GM19455 (cell line): ENCODE results near the gene CCDC13.
"Not testable (repeated sequence)": the region's sequence is repeated elsewhere in the genome, so short reads cannot be mapped to it uniquely, and the experiment has no call there.

Experiments
- ATAC-seq: cut with Tn5 transposase; IDR thresholded peaks from one replicate; pipeline ENCODE4 v1.9.1; 2021; ENCODE audit not compliant: unreplicated experiment

CCDC13 gene, protein sequence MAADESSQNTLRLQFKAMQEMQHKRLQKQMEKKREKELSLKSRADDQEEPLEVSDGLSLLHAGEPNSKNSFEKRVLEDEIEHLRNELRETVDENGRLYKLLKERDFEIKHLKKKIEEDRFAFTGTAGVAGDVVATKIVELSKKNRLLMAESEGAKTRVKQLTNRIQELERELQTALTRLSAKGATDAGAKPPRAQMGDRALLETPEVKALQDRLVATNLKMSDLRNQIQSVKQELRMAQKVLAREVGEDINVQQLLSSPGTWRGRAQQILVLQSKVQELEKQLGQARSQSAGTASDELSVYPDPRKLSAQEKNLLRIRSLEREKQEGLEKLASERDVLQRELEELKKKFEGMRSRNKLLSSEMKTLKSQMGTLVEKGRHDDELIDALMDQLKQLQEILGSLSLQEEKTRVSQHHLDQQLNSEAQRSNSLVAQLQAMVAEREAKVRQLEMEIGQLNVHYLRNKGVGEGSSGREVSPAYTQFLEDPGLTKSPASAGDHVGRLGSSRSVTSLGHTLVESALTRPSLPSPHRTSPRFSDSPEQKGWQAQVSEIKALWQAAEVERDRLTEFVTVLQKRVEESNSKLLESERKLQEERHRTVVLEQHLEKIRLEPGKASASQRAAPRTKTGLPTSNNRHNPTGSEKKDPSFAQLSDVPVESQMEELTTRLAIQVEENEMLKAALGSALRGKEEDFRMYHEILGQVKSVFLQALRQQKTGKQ

DNA sequence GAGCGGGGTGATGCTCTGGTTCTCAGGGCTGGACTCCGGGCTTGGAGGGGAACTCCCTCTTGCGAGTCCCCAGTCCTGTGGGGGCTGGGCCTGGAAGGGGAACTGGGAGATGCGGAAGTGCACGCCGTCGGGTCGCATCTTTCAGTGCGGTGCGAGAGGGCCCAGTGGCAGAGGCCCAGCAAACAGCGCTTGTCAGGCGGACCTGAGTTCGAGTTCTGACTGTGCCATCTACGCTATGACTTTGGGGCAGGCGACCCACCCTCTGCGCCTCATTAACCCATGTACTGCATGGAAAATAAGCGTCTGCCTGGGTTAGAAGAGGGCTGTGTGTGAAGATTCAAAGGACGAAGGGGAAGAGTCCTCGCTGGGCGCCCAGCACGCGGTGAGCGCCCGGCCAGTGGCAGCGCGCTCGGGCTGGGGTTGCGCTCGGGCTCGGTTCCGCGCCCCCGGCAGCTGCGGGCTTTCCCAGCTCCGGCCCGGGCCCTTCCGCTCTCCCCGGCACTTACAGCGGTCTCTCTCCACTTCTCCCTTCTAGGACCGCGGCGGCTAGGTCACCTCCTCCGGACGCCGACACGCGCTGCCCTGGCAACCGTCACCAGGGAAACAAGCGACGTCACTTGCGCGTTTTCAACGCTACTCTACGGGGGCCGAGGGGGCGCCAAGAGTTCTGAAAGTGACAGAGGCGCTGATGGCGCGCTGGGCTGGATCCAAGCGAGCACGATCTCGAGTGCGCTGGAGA lies at the start of gene CCDC13:
Gene CCDC13, minus strand, starts transcription at position 584 of the 739 bp plus-strand sequence. CDS start 14,908 bp downstream, outside the sequence.
- peak; percentile 97 for ATAC-seq

DNA sequence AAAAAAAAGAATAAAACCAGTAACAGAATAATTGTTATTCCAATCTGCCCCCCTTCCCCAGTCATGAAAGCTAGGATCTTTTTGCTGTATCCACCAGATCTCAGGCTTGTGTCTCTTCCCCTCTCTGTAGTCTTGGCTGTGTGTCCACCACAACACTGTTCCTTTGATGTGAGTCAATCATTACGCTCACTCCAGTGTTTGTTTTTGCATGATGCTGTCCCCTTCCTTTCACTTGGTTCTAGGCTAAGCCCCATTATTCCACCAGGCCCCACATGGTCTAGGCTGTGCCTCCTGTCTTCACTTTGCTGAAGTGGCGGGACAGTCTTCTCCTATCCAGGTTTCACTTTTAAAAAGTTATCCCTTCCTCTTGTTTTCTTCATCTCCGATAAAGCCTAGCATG lies 49.8 kb upstream of the CCDC13 start:
- ATAC-seq = no peak

DNA sequence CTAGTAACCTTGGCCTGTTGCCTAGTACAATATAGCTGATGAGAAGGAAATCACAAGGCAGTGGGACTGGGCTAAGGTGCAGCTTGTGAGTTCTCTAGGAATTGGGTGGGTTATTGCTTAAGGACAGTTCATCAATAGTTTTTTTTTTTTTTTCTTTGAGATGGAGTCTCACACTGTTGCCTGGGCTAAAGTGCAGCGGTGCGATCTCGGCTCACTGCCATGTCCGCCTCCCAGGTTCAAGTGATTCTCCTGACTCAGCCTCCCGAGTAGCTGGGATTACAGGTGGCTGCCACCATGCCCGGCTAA lies 47.6 kb upstream of the CCDC13 start:
- no peak for ATAC-seq

DNA sequence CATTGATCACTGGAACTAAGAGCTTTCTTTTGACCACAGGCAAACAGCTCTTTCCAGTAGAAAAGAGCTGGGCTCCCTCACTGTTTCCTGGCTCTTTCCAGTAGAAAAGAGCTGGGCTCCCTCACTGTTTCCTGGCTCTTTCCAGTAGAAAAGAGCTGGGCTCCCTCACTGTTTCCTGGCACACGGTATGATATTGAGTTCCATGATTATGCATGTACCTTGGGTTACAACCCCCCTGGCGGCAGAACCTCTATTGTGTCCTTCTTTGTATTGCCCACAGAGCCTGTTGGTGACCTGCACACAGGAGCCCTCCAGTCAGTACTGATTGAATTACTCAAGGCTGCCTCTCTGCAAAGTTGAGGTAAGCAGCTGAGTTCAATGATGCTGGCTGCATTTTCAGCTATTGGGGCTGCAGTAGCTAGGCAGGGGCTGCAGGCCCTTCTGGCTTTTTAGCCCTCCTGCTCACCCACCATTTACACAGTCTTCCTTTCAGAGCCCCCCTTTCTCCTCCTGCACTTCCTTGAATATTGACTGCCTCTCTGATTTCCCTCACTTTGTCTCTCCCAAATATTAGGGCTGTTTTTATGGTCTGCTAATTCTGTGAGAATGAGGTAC lies 46.4 kb upstream of the CCDC13 start:
- no peak for ATAC-seq

DNA sequence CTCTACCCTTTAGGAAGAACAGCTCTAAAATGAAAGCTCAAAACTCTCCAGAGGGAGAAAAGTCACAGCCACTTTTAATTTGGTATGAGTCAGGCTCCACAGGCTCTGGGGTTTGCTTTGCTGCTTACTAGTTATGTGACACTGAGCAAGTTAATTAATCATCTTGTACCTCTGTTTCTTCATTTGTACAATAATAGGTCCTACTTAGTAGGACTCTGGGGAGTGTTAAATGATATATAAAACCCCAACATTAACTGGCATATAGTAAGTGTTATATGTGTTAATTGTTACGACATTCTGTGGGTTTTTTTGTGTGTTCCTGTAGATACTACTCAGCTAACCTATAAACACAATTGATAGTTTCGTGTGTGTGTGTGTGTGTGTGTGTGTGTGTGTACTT lies 42.8 kb upstream of the CCDC13 start:
- ATAC-seq = no peak

DNA sequence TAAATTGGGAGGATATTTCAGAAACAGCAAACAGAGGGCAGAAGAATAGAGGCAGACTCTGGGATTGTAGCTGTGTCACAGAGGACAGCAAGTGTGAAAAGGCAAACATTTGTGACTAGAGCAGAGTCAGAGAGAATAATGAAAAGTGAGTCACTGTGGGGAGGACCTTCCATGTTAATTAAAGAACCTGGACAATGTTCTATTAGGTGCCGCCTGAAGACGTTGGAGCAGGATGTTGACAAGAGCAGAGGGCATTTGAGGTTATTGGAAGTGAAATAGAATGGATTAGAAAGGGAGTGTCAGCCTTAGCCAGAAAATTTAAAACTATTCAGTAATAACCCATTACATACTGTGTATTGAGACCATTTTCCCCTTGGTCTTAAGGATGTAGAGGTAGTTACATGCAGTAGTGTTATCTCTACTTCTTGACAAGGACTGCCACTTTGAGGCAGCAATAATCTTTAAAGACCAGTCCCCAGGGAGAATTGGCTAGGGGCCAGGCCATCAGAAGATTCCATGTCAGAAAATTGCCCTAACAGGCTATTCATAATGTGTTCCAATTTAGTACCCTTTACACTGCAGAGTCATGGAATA lies 42.0 kb upstream of the CCDC13 start:
- no peak for ATAC-seq

DNA sequence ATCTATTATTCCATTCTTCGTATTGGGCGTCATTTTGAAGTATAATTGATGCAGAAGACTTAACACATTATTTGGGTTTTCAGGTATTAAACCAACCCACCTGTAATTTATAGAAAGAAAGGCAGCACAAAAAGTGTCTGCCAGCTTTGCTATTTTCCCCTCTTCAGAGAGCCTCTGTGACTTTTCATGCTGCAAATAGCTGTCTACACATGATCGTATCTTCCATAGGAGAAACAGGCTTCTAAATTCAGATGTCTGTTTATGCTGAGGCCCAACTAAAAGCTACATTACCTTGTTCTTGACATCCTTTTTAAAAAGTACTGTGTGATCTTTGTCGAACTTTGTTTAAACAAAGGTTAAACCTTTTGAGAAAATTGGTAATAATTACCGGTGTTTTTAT lies 41.2 kb upstream of the CCDC13 start:
- ATAC-seq = no peak

DNA sequence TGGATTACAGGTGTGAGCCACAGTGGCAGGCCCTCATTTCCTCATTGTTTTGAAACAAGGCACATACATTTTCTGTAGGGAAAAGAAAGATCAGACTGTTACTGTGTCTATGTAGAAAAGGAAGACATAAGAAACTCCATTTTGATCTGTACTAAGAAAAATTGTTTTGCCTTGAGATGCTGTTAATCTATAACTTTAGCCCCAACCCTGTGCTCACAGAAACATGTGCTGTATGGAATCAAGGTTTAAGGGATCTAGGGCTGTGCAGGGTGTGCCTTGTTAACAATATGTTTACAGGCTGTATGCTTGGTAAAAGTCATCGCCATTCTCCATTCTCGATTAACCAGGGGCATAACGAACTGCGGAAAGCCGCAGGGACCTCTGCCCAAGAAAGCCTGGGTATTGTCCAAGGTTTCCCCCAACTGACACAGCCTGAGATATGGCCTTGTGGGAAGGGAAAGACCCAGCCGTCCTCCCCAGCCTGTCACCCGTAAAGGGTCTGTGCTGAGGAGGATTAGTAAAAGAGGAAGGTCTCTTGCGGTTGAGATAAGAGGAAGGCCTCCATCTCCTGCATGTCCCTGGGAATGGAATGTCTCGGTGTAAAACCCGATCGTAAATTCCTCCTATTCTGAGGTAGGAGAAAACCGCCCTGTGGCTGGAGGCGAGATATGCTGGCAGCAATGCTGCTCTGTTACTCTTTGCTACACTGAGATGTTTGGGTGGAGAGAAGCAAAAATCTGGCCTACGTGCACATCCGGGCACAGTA lies 38.2 kb upstream of the CCDC13 start:
- not testable (repeated sequence) for ATAC-seq

DNA sequence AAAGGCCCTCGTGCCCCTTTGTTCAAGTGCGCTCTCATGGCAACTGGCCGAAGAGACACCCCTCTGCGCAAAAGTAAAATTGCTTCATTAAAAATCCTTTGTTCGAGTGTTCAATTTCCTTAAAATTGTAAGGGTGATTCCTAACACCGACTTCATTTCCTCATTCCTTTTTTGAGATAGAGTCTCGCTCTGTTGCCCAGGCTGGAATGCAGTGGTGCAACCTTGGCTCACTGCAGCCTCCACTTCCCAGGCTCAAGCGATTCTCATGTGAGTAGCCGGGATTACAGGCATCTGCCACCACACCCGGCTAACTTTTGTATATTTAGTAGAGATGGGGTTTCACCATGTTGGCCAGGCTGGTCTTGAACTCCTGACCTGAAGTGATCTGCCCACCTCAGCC lies 37.7 kb upstream of the CCDC13 start:
- not testable (repeated sequence) for ATAC-seq

DNA sequence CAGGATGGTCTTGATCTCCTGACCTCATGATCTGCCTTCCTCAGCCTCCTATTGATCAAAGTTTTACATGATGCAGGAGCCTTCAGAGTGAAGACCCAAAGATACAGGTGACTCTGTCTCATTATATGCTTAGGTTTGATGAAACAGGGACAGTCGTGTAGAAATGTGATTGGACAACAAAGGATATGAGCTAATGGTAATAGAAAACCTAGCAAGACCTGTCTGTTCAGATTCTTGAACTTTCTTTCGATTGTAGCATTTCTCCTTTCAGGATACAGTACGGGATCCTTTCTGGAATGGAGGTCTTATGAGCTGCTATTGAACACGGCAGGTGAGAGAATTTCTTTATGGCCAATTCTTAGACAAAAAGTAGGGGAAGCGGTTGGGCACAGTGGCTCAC lies 36.1 kb upstream of the CCDC13 start, which contains the start of gene ACKR2:
Gene ACKR2, plus strand, starts transcription at position 244 of the 400 bp plus-strand sequence. CDS start 55,058 bp downstream, outside the sequence.
- ATAC-seq = no peak

DNA sequence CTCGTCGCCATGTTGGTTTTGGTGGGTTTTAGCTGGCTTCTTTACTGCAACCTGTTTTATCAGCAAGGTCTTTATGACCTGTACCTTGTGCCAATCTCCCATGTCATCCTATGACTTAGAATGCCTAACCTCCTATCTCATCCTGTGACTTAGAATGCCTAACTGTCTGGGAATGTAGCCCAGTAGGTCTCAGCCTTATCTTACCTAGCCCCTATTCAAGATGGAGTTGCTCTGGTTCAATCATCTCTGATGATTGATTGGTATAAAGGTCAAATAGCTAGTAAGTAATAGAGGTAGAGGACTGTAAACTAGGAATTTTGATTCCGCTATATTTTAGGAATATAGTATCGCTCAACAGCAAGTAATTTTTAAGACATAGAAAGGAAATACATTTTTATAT lies 34.9 kb upstream of the CCDC13 start:
- ATAC-seq = no peak

DNA sequence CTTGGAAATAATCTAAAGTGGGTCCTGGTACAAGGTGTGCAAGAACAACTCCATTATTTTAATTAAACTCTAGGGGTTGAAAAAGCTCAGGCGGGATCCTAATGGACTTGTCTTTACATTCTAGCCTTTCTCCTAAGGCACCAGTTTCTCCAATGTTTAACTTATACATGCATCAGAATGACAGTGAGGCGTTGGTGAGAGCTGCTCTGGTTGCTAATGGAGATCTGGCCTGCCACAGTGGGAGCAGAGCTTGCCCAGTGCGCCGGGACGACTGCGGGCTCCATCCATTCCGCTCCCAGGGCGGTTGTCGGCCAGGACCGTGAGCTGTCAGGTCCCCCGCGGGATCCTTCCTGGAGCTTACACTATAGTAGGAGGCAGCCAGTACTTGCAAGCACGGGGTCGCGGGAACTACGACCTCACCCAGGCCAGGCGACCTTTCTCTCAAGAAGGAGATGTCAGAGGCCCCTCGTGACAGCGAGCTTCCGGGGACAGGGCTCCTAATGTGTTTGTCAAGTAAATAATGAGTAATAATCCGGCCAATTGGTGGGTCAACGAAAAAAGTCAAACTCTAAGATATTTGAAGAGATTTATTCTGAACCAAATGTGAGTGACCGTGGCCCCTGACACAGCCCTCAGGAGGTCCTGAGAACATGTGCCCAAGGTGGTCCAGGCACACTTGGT lies 32.2 kb upstream of the CCDC13 start:
- ATAC-seq = no peak

DNA sequence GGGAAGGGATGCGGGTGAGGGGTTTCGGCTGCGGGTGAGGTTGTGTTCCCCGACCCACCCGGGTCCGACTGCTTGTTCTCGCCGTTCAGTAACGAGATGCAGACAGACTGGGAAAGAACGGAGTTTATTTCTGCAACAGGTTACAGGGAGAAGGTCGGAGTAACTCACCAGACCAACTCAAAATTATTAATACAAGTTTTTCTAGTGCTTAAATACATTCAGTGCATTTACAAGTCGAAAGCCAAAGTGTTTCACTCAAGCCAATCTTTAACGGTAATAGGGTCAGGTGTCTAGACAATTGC lies 31.7 kb upstream of the CCDC13 start:
- peak; percentile 32 for ATAC-seq

DNA sequence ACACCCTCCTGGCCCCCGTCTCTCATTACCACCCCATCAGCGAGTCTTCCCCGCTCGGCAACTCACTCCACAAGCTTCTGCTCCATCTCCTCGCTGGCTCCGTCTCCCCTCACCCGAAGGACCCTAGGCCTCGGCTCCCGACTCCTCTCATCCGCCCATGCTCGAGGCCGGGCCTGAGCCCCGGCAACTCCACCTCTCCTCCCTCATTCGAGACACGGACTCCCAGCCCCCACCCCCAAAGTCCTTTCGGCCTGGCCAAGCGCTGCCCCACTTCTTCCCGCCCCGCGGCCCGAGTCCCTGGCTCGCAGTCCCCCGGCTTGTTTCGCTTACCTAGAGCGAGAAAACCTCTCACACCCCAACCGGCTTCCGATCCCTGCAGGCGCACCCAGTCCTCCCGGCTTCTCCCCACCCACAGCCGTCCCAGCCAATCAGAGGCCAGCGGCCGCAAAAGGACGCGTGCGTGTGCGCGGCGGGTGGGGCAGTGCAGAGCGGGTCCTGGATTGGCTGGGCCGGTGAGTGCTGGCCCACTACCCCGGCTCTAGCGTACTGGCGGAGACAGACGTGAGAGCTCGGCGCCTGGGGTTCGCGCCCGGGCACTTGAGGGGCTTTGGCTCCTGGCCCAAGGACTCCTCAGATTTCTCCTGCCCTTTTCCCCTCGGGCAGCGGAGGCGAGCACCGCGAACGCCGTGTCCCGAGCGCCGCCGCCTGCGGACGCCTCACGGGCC lies 31.2 kb upstream of the CCDC13 start, which contains the start of gene HIGD1A:
Gene HIGD1A, minus strand, starts transcription at position 385 of the 725 bp plus-strand sequence. CDS start 10,237 bp downstream, outside the sequence.
- peak; percentile 98 for ATAC-seq

DNA sequence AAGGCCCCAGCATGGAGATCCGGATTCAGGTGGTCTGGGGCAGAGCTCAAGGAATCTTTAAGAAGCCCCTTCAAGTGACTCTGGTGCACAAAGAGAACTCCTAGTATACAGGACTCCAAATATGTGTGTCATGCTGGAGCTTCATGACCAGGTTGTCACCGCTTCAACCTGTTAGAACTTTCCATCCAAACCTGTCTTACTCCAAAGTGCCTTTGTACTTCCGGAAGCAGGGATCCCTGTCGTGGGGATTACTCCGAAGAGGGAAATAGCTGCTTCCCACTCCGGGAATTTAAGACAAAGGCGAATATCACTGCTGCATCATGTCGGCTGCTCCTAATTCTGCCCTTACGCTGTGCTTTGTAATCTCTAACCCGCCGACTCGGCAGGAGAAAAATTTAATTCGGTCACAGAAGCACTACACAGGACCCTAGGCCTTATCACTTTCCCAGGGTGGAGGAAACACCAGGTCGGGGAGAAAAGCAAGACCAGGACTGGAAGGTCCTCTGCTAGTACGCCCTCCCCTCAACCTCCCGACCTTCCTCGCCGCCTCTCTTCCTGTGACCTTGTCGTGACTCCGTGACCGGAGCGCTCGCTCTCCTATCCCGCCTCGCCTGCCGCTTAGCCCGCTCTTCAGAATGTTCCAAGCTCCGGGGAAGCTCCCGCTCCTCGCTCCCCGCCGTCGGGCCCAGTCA lies 30.5 kb upstream of the CCDC13 start:
- ATAC-seq = peak; percentile 38

DNA sequence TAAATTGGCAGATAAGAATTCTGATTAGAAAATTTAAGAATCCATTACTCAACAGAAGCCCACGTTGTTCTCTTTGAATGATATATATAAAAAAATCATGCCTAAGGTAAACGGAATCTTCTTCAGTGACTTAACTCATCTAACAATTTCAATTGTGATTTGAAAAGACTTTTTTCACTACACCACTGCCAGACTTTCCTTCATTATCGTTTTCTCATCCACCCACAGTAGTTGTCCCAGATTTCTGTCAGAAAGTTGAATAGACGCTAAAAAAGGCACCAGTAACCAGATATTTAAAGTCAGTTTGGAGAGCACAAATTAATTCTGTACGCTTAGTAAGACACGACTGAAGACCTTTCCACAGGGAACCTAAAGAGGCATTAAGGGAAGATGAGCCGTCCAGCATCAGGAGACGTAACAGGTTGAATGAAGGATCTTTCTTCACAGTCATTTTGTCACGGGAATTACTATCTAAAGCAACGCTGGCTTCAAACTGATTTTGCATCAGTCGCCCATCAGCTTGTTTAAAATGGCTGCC lies 29.9 kb upstream of the CCDC13 start:
- ATAC-seq = no peak

DNA sequence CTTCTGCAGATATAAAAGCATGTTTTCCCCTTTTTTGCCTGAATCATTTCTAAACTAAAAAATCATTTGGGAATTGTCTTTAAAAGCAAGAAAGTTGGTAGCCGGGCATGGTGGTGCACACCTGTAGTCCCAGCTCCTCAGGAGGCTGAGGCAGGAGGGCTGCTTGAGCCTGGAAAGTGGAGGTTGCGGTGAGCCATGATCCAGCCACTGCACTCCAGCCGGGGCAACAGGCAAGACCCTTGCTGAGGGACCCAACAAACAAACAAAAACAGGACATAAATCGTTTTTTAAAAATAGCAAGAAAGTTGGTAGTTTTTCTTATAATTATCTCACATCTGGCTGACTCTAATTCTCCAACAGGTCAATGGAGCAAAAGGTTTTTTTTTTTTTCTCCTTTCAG lies 28.7 kb upstream of the CCDC13 start:
- ATAC-seq = no peak

DNA sequence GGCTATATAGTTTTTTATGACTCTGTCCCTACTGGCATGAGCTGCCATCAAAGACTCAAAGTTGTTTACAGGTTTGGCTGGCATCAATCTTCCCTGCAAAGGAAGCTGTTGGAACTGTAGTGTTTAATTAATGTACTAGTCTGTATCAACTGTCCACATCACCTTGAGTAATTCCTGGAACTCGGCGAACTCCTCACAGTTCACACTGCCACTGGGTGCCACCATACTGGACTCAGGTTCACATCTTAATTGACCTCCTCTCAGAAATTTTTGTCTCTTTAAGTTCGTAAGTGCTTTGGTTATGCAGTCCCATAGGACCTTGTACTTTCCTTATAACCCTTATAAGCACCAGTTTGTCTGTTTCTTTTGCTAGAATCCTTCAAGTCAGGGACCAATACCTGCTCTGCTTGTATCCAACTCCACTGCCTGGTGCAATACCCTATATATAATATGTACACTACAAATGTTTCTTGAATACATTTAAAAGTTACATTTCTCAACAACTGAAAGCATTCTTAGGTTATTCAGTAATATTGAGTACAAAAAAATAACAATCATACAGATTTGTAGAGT lies 28.1 kb upstream of the CCDC13 start:
- no peak for ATAC-seq
